Ishikawa (cell line): ENCODE results near the gene UST.

Source experiments
- EP300 ChIP-seq: IDR thresholded peaks from 2 replicates; pipeline ENCODE4 v1.6.1; 2012; ENCODE audit warnings: borderline replicate concordance
- REST ChIP-seq: IDR thresholded peaks from 2 replicates; pipeline ENCODE4 v1.6.1; 2012; ENCODE audit warnings: low read depth, mild to moderate bottlenecking
- TAF1 ChIP-seq: IDR thresholded peaks from 2 replicates; pipeline ENCODE4 v1.6.1; 2012; ENCODE audit warnings: low read depth, mild to moderate bottlenecking
- TEAD4 ChIP-seq: IDR thresholded peaks from 2 replicates; pipeline ENCODE4 v1.6.1; 2012
- YY1 ChIP-seq: IDR thresholded peaks from 2 replicates; pipeline ENCODE4 v1.6.1; 2012; ENCODE audit warnings: low read depth

- TF ChIP-seq REST (no peak), TAF1 (no peak), EP300 (no peak), YY1 (no peak), TEAD4 (no peak)
Measured at GRCh38 chr6:148934539-148934938, 187.7 kb downstream of the UST start.
